Esophagus muscularis mucosa (tissue), 3 donors: Measurements from ENCODE around the gene KRTAP10-11.

Experiments
- EP300 ChIP-seq: sonication (generic); formaldehyde crosslinking; IDR thresholded peaks from one replicate; pipeline ENCODE4 v1.6.1; 2017; ENCODE audit warnings: antibody characterized with exemption
- POLR2A ChIP-seq: fragments of 450-650 bp; IDR thresholded peaks from one replicate; pipeline ENCODE4 v1.6.1; 2017; ENCODE audit warnings: antibody characterized with exemption, moderate library complexity, mild to moderate bottlenecking, low read depth
- POLR2AphosphoS5 ChIP-seq, 2 donors: sonication (generic); formaldehyde crosslinking; IDR thresholded peaks; one replicate each; pipeline ENCODE4 v1.6.1; 2017; ENCODE audit warnings: antibody characterized with exemption in 2 of 2

GRCh38 chr21:44671911-44672310 lies 25.7 kb downstream of the KRTAP10-11 start:
- TF ChIP-seq EP300 (no peak), POLR2AphosphoS5 (IDR thresholded peaks at IDR 0.05) (no peak), POLR2A (no peak)
